GM18858 (cell line): ENCODE data around the gene SAP130.

Experiments used
- ATAC-seq: cut with Tn5 transposase; IDR thresholded peaks from one replicate; pipeline ENCODE4 v1.9.1; 2021; ENCODE audit not compliant: unreplicated experiment

Gene SAP130

GRCh38 chr2:128027801-128028667 is at the start of gene SAP130:
Gene SAP130 (minus strand): TSS chr2:128028059. CDS start chr2:128026292, 1,767 bp downstream.
- ATAC-seq: peak; percentile 75

- ATAC-seq: no peak
Observed at GRCh38 chr2:128076461-128077106, 48.7 kb upstream of the SAP130 start.

- ATAC-seq: no peak
Observed at GRCh38 chr2:128073278-128073677, 45.4 kb upstream of the SAP130 start.

GRCh38 chr2:128069769-128070168 is 41.9 kb upstream of the SAP130 start:
- ATAC-seq: no peak

GRCh38 chr2:128064353-128064752 is 36.5 kb upstream of the SAP130 start:
- ATAC-seq: no peak

- ATAC-seq: no peak
Observed at GRCh38 chr2:128062571-128062970, 34.7 kb upstream of the SAP130 start.

- no peak for ATAC-seq
Observed at GRCh38 chr2:128058114-128058513, 30.3 kb upstream of the SAP130 start.

GRCh38 chr2:128057334-128057733 is 29.5 kb upstream of the SAP130 start:
- no peak for ATAC-seq

- ATAC-seq: no peak
Observed at GRCh38 chr2:128054104-128054885, 26.4 kb upstream of the SAP130 start.

- ATAC-seq: no peak
Observed at GRCh38 chr2:128053331-128053730, 25.5 kb upstream of the SAP130 start.

- no peak for ATAC-seq
Observed at GRCh38 chr2:128043041-128043440, 15.2 kb upstream of the SAP130 start.

GRCh38 chr2:128041561-128041960 is 13.7 kb upstream of the SAP130 start:
- ATAC-seq: no peak

- ATAC-seq: no peak
Observed at GRCh38 chr2:128040166-128040771, 12.4 kb upstream of the SAP130 start.

GRCh38 chr2:128039535-128039934 is 11.7 kb upstream of the SAP130 start:
- no peak for ATAC-seq

GRCh38 chr2:128038411-128038810 is 10.6 kb upstream of the SAP130 start:
- no peak for ATAC-seq

- ATAC-seq: no peak
Observed at GRCh38 chr2:128037649-128038048, 9.8 kb upstream of the SAP130 start.

GRCh38 chr2:128036748-128037607 is 9.1 kb upstream of the SAP130 start:
- no peak for ATAC-seq

- no peak for ATAC-seq
Observed at GRCh38 chr2:128032092-128032491, 4.2 kb upstream of the SAP130 start.

GRCh38 chr2:128028668-128029054 is 802 bp upstream of the SAP130 start:
- no peak for ATAC-seq

- ATAC-seq: peak; percentile 66
Observed at GRCh38 chr2:128027278-128027800, 520 bp downstream of the SAP130 start.
